Measurements from ENCODE around the gene NDUFAF3. TPM values are rescaled to one million over a fixed set of nuclear protein-coding genes. Genes with fewer than 3 reads are reported as not detected.

Gene NDUFAF3
- total RNA-seq, 1 experiment from 2014 or later = 133 TPM

DNA sequence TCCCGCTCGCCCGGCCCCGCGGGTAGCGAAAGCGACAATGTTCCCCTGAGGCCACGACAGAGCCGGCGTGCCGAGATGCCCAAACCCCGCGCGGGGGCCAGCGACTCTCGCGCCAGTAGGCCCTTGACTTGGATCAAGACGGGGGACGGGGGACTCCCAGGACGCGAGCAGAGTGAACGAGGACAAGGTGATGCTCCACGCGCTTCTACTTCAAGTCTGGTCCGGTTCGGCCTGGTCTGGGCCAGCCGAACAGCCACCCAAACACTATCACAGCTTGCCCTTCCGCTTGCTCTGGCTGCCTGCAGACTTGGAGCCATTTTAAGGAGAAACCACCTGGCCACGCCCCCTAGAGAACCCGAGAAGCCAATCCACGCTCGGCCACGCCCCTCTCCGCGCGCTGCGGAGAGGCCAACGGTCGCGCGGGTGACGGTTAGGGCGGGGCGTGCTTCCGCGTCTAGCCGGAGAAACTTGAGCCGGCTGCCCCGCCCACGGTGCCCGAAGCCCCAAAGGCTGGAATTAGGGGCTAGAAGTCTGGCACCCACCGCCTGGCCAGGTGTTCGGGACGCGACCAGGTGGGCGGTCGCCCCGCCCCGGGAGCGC is 608 bp upstream of the NDUFAF3 start:
- no peaks in the 10 kb centered on the region for H3K4me1 Mint-ChIP-seq (ENCODE audit: low read depth, unreplicated experiment)
- peak overlapping the region; percentile 74 for H3K4me3 Mint-ChIP-seq (ENCODE audit: low read depth, unreplicated experiment)
- peaks cover 98% of the 10 kb centered on the region for H3K36me3 Mint-ChIP-seq (ENCODE audit: insufficient read depth, unreplicated experiment)
- no peaks in the 10 kb centered on the region for H3K9me3 Mint-ChIP-seq (ENCODE audit: low read depth, unreplicated experiment)
- BruUV-seq (replicated peaks) = no TSS peak
- DNase-seq = peak; percentile 99
- TF ChIP-seq, protein P1, sequence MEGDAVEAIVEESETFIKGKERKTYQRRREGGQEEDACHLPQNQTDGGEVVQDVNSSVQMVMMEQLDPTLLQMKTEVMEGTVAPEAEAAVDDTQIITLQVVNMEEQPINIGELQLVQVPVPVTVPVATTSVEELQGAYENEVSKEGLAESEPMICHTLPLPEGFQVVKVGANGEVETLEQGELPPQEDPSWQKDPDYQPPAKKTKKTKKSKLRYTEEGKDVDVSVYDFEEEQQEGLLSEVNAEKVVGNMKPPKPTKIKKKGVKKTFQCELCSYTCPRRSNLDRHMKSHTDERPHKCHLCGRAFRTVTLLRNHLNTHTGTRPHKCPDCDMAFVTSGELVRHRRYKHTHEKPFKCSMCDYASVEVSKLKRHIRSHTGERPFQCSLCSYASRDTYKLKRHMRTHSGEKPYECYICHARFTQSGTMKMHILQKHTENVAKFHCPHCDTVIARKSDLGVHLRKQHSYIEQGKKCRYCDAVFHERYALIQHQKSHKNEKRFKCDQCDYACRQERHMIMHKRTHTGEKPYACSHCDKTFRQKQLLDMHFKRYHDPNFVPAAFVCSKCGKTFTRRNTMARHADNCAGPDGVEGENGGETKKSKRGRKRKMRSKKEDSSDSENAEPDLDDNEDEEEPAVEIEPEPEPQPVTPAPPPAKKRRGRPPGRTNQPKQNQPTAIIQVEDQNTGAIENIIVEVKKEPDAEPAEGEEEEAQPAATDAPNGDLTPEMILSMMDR (IDR thresholded peaks at IDR 0.05; ENCODE audit: unreplicated experiment) = no peak
- peak overlapping the region; percentile 88 for H3K27ac Mint-ChIP-seq (ENCODE audit: unreplicated experiment)
- CTCF ChIA-PET = interaction anchor here (0.6 to 2.0 kb wide), 7 partner anchors 14 to 318 kb away, joined by 3 to 8 read pairs (median 4); partner anchors contain the start of genes QRICH1, USP4 and WDR6
- no peaks in the 10 kb centered on the region for H3K27me3 Mint-ChIP-seq (ENCODE audit: unreplicated experiment)
- intact Hi-C loops (cut with micrococcal nuclease; ENCODE audit: unreplicated experiment) = no loop called here

DNA sequence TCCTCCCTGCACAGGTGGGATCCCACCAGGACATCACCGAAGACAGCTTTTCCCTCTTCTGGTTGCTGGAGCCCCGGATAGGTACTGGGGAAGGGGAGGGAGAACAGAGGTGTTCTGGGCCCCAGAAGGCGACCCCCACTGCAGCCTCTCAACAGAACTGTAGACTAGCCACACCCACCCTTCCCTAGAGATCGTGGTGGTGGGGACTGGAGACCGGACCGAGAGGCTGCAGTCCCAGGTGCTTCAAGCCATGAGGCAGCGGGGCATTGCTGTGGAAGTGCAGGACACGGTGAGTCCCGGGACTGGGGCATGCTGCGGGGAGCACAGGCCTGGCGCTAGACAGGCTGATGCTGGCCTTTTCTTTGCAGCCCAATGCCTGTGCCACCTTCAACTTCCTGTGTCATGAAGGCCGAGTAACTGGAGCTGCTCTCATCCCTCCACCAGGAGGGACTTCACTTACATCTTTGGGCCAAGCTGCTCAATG is 809 bp downstream of the NDUFAF3 start:
- Mint-ChIP-seq H3K36me3 (ENCODE audit: insufficient read depth, unreplicated experiment) (peaks cover 98% of the 10 kb centered on the region), H3K27ac (ENCODE audit: unreplicated experiment) (peak overlapping the region; percentile 73), H3K27me3 (ENCODE audit: unreplicated experiment) (no peaks in the 10 kb centered on the region), H3K4me1 (ENCODE audit: low read depth, unreplicated experiment) (peaks cover 8% of the 10 kb centered on the region), H3K4me3 (ENCODE audit: low read depth, unreplicated experiment) (peak overlapping the region; percentile 74), H3K9me3 (ENCODE audit: low read depth, unreplicated experiment) (no peaks in the 10 kb centered on the region)
- no peak for DNase-seq
- TF ChIP-seq, protein P1 (IDR thresholded peaks at IDR 0.05; ENCODE audit: unreplicated experiment) = no peak
- intact Hi-C loops (cut with micrococcal nuclease; ENCODE audit: unreplicated experiment) = no loop called here
- CTCF ChIA-PET = interaction anchor here (0.8 to 2.0 kb wide), 2 partner anchors 9 to 15 kb away, joined by 4 to 8 read pairs; partner anchors contain the start of gene WDR6
- BruUV-seq (replicated peaks) = no TSS peak

DNA sequence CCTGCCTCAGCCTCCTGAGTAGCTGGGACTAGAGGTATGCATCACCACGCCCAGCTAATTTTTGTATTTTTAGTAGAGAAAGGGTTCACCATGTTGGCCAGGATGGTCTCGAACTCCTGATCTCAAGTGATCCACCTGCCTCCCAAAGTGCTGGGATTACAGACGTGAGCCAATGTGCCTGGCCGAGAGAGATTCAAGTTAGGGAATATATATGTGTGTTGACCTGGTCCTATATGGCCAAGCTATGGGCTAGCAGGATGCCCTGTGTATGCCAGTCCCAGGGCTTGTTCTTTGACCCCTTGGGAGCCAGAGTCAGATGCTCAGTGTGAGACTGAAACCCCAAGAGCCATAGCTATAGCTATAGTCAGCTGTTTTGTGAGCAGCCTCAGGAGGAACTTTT is 1.9 kb downstream of the NDUFAF3 start:
- Mint-ChIP-seq H3K4me1 (ENCODE audit: low read depth, unreplicated experiment) (peaks cover 18% of the 10 kb centered on the region), H3K36me3 (ENCODE audit: insufficient read depth, unreplicated experiment) (peaks cover 98% of the 10 kb centered on the region), H3K27me3 (ENCODE audit: unreplicated experiment) (no peaks in the 10 kb centered on the region), H3K27ac (ENCODE audit: unreplicated experiment) (no peak overlapping the region), H3K9me3 (ENCODE audit: low read depth, unreplicated experiment) (no peaks in the 10 kb centered on the region), H3K4me3 (ENCODE audit: low read depth, unreplicated experiment) (peak overlapping the region; percentile 74)
- intact Hi-C loops (cut with micrococcal nuclease; ENCODE audit: unreplicated experiment) = no loop called here
- CTCF ChIA-PET = no interaction called here
- TF ChIP-seq, protein P1 (IDR thresholded peaks at IDR 0.05; ENCODE audit: unreplicated experiment) = no peak
- DNase-seq = no peak
- BruUV-seq (replicated peaks) = no TSS peak

DNA sequence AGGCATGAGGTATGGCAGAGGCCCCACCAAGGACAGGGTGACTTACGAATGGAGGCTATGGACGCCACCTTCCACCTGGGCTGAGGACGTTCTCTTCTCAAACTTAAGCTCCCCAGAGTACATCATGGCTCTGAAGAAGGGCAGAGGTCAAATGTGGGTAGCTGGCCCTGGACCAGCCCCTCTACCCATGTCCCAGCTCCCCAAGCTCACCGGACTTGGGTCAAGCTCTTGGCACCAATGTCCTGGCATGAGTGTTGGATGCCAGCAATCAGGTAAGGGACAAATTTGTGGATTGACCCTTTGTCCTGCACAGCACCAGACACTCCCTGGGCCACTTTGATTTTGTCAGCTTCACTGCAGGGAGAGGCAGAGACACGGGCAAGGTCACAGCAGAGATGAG is 2.5 kb downstream of the NDUFAF3 start:
- intact Hi-C loops (cut with micrococcal nuclease; ENCODE audit: unreplicated experiment) = no loop called here
- no peak for DNase-seq
- no TSS peak for BruUV-seq (replicated peaks)
- H3K4me1 Mint-ChIP-seq (ENCODE audit: low read depth, unreplicated experiment) = peaks cover 24% of the 10 kb centered on the region
- H3K27me3 Mint-ChIP-seq (ENCODE audit: unreplicated experiment) = no peaks in the 10 kb centered on the region
- no peak overlapping the region for H3K27ac Mint-ChIP-seq (ENCODE audit: unreplicated experiment)
- no peak overlapping the region for H3K4me3 Mint-ChIP-seq (ENCODE audit: low read depth, unreplicated experiment)
- TF ChIP-seq, protein P1 (IDR thresholded peaks at IDR 0.05; ENCODE audit: unreplicated experiment) = no peak
- CTCF ChIA-PET = no interaction called here
- peaks cover 99% of the 10 kb centered on the region for H3K36me3 Mint-ChIP-seq (ENCODE audit: insufficient read depth, unreplicated experiment)
- H3K9me3 Mint-ChIP-seq (ENCODE audit: low read depth, unreplicated experiment) = no peaks in the 10 kb centered on the region
